Suprapubic skin (tissue), 3 donors: ENCODE measurements around the gene RAP1GDS1.
"Not testable (repeated sequence)": the region's sequence is repeated elsewhere in the genome, so short reads cannot be mapped to it uniquely, and the experiment has no call there.

Experiments
- CTCF ChIP-seq, 2 donors: fragments of 200-600 bp in 1 of 2; fragments of 450-650 bp in 1 of 2; sonication (generic) in 1 of 2; IDR thresholded peaks; one replicate each; pipeline ENCODE4 v1.5.1; 2016 to 2019; ENCODE audit warnings: antibody characterized with exemption in 2 of 2, mild to moderate bottlenecking in 1 of 2, moderate library complexity in 1 of 2
- EP300 ChIP-seq: sonication (generic); formaldehyde crosslinking; IDR thresholded peaks from one replicate; pipeline ENCODE4 v1.6.1; 2017; ENCODE audit warnings: antibody characterized with exemption

GRCh38 chr4:98457422-98457821, 196.2 kb downstream of the RAP1GDS1 start:
- TF ChIP-seq CTCF (IDR thresholded peaks at IDR 0.05); EP300: not testable (repeated sequence)
